LNCaP clone FGC (cell line): ENCODE results near the gene ROBO4.

Source experiments
- DNase-seq: peaks from one replicate; pipeline ENCODE4 v3.0.0-alpha.2; 2011; ENCODE audit warnings: low read depth
- H3K4me3 ChIP-seq: 2 replicates; pipeline ENCODE4 v1.5.1; 2011; ENCODE audit warnings: mild to moderate bottlenecking, low read depth, low read length, control low read depth
- TF ChIP-seq, protein P1 (sequence below): IDR thresholded peaks from 2 replicates; pipeline ENCODE4 v1.5.1; 2012; ENCODE audit warnings: mild to moderate bottlenecking; ENCODE audit not compliant: control insufficient read depth, insufficient read depth; ENCODE audit errors: extremely low read depth

ROBO4 gene

DNA sequence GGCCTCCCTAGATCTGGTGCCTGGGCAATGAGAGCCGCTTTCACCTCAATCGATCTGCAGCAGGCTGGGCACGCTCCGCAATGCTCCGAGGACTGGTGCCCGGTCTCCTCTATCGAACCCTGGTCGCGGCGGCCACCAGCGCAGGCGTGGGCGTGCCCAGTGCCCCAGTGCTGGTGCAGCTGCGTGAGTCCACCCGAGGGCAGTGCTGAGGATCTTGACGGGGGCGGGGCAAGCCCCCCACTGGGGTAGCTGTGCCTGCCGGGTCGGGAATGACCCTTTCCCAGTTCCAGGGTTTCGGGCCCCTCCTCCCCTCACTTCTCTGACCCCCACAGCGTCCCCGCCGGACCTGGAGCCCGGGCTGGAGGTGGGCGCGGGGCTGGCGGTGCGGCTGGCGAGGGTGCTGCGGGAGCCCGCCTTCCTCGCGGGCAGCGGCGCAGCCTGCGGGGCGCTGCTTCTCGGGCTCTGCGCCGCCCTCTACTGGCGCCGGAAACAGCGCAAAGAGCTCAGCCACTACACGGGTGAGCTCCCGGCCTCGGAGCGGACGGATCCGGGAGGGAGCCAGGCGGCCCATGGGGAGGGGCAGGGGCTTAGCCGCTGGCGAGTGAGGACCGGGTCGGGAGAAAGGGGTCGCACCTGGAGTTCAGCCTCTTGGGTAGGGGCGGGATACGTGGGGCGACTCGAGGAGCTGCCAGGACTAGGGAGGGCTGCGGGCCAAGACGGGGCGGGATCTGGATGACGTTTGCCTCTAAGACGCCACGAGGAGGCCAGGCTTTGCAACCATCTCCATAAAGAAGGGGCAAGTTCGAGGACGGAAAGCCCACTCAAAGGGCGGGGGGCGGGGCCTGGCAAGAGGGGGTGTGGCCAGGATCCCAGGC lies 21.5 kb downstream of the ROBO4 start:
- TF ChIP-seq, protein P1, sequence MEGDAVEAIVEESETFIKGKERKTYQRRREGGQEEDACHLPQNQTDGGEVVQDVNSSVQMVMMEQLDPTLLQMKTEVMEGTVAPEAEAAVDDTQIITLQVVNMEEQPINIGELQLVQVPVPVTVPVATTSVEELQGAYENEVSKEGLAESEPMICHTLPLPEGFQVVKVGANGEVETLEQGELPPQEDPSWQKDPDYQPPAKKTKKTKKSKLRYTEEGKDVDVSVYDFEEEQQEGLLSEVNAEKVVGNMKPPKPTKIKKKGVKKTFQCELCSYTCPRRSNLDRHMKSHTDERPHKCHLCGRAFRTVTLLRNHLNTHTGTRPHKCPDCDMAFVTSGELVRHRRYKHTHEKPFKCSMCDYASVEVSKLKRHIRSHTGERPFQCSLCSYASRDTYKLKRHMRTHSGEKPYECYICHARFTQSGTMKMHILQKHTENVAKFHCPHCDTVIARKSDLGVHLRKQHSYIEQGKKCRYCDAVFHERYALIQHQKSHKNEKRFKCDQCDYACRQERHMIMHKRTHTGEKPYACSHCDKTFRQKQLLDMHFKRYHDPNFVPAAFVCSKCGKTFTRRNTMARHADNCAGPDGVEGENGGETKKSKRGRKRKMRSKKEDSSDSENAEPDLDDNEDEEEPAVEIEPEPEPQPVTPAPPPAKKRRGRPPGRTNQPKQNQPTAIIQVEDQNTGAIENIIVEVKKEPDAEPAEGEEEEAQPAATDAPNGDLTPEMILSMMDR: peak; percentile 94
- H3K4me3 ChIP-seq: peak overlapping the region; percentile 53
- peak; percentile 44 for DNase-seq

DNA sequence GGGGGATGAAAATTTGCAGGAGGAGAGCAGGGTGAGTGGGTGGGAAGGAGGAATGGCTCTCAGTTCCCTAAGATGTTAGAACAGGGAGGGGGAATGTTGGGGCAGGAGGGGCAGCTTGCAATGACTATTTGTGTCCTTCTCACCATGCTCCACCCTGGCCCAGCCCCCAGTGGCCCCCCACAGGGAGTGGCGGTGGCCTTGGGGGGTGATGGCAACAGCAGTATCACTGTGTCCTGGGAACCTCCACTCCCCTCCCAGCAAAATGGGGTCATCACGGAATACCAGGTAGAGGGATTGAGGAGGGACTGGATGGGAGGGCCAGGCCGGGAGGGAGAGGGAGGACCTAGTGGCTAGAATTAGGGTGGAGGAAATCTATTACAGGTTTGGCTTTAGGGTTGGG lies 22.3 kb downstream of the ROBO4 start:
- H3K4me3 ChIP-seq: no peak overlapping the region; the same call in 1 of the 2 replicates
- TF ChIP-seq, protein P1: no peak
- no peak for DNase-seq

DNA sequence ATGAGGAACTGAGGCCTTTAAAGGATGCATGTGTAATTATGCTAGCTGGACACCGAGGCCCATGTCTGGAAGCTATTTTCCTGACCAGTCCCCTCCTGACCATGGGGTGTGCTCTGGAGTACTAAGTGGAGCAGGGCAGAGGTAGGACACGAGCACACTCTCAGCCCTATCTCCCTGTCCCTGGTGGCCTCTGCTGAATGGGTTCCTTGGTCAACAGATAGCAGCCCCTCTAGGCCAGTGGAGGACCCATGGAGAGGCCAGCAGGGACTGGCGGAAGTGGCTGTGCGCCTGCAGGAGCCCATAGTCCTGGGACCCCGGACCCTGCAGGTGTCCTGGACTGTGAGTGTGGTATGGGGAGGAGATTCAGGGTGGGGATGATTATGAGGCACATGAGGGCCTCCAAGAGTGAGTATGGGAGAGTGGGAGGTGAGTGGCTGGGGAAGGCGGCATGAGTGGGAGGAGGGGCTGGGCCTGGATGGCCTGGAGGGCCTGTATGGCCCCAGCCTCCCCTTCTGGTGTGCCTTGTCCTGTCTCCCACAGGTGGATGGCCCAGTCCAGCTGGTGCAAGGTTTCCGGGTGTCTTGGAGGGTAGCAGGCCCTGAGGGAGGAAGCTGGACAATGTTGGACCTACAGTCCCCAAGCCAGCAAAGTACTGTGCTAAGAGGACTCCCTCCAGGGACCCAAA lies 23.0 kb downstream of the ROBO4 start:
- no peak for DNase-seq
- TF ChIP-seq, protein P1: no peak
- H3K4me3 ChIP-seq: no peak overlapping the region

DNA sequence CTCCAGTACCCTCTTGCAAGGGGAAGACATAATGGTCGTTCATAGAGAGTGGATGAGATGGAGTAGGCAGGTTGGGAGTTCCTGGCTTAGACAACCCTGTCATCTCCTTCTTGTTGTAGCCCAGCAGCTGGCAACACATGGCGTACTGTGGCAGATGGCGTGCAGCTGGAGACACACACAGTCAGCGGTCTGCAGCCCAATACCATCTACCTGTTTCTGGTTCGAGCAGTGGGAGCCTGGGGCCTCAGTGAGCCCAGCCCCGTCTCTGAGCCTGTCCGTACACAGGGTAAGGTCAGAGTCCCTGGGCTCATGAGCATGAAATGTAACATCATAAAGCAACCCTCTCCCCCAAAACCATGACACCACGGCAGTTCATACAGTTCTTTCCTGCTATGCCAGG lies 23.7 kb downstream of the ROBO4 start:
- H3K4me3 ChIP-seq: no peak overlapping the region
- TF ChIP-seq, protein P1: no peak
- no peak for DNase-seq

DNA sequence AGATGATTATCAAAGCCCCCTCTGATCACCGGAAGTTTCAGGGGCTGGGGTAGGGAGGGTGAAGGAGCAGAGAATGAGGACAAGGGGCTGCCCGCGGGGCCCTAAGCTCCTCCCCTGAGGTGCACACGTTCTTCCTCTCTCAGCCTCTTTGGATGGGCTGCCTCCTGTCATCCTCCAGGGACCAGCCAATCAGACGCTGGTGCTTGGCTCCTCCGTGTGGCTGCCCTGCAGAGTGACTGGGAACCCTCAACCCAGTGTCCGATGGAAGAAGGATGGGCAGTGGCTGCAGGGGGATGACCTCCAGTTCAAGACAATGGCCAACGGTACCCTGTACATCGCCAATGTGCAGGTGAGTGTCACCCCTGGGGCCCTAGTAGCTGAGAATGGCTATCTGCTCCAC lies 24.9 kb downstream of the ROBO4 start:
- DNase-seq: no peak
- no peak overlapping the region for H3K4me3 ChIP-seq
- TF ChIP-seq, protein P1: no peak

DNA sequence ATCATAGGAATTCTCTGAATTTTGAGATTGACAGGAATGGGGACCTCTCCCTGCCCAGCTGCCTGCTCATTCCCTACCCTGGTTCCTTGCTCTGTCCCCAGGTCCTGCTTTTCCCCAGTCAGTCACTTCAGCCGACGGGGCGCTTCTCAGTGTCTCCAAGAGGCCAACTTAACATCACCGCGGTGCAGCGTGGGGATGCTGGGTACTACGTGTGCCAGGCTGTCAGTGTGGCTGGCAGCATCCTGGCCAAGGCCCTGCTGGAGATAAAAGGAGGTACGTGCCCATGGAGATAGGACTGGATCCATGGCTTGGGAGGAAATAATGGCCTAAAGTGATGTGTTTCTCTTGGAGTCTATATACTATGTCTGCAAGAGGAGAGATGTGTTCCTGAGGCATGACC lies 25.4 kb downstream of the ROBO4 start:
- DNase-seq: no peak
- no peak overlapping the region for H3K4me3 ChIP-seq
- TF ChIP-seq, protein P1: no peak
